ENCODE measurements around the gene TMEM175.
A peak's percentile ranks its signal among the peaks of the same experiment; 100 is the strongest.

- TF ChIP-seq CTCF (IDR thresholded peaks at IDR 0.05; ENCODE audit: insufficient read depth, low read length) (no peak), POLR2AphosphoS5 (IDR thresholded peaks at IDR 0.05; ENCODE audit: low read depth) (peak; percentile 61; the same call in 1 of the 2 replicates), REST (IDR thresholded peaks at IDR 0.05; ENCODE audit: insufficient replicate concordance, low read depth) (no peak), SPI1 (IDR thresholded peaks at IDR 0.05; ENCODE audit: borderline replicate concordance, low read depth) (peak; percentile 69; the same call in 1 of the 2 replicates), GABPA (IDR thresholded peaks at IDR 0.05; ENCODE audit: low read depth) (peak; percentile 63; the same call in 1 of the 2 replicates)
Measured at GRCh38 chr4:931960-932712, at the start of gene TMEM175, which contains the start of gene GAK.

Data from HL-60 (cell line).